H1 (cell line): ENCODE results near the gene CCDC138. TPM values are rescaled to one million over a fixed set of nuclear protein-coding genes. Genes with fewer than 3 reads are reported as not detected.

ENCODE experiments used
- CTCF ChIA-PET: fragments of 300-600 bp; sonication (Branson Sonifier 250); formaldehyde crosslinking; loops from one replicate; lab custom pipeline; 2021; ENCODE audit not compliant: partially characterized antibody; lab: Charles Lee
- POLR2A ChIA-PET: fragments of 300-600 bp; sonication (Branson Sonifier 250); formaldehyde crosslinking; loops from one replicate; lab custom pipeline; 2021; ENCODE audit warnings: inconsistent platforms; ENCODE audit not compliant: partially characterized antibody; lab: Charles Lee
- DNase-seq, 2 experiments: peaks; one replicate each; pipeline versions ENCODE4 v3.0.0 to v3.0.0-alpha.2; 2010 to 2022; ENCODE audit warnings: low spot score in 2 of 2, low read depth in 1 of 2, mixed read lengths in 1 of 2
- FAIRE-seq: peaks from 2 replicates; lab custom pipeline; 2011; peaks lifted over from hg19 to GRCh38; lab: Jason Lieb, UNC
- H2AFZ ChIP-seq: 2 replicates; pipeline ENCODE4 v1.8.1; 2012; ENCODE audit warnings: low read length, inconsistent platforms
- H2AK5ac ChIP-seq: 2 replicates; pipeline ENCODE4 v1.6.1; 2013; ENCODE audit warnings: low read depth, low read length
- H2BK120ac ChIP-seq: replicated peaks from 2 replicates; pipeline ENCODE3; 2013; ENCODE audit warnings: low read depth, low read length, inconsistent platforms
- H2BK12ac ChIP-seq: 2 replicates; pipeline ENCODE4 v1.6.1; 2013; ENCODE audit warnings: low read depth, low read length
- H2BK15ac ChIP-seq: 2 replicates; pipeline ENCODE4 v1.6.1; 2013; ENCODE audit warnings: low read length
- H2BK20ac ChIP-seq: 2 replicates; pipeline ENCODE4 v1.6.1; 2013; ENCODE audit warnings: low read length
- H2BK5ac ChIP-seq: 2 replicates; pipeline ENCODE4 v1.6.1; 2013; ENCODE audit warnings: low read depth, low read length
- H3K14ac ChIP-seq: 2 replicates; pipeline ENCODE4 v1.6.1; 2013; ENCODE audit warnings: inconsistent platforms; ENCODE audit not compliant: insufficient read length
- H3K18ac ChIP-seq: 2 replicates; pipeline ENCODE4 v1.6.1; 2013; ENCODE audit warnings: low read length; ENCODE audit errors: extremely low read depth
- H3K23ac ChIP-seq: 2 replicates; pipeline ENCODE4 v1.6.1; 2013; ENCODE audit warnings: inconsistent platforms; ENCODE audit not compliant: insufficient read length
- H3K23me2 ChIP-seq: 2 replicates; pipeline ENCODE4 v1.6.1; 2013; ENCODE audit warnings: low read depth, low read length
- H3K27ac ChIP-seq: 2 replicates; pipeline ENCODE4 v1.6.1; 2011; ENCODE audit warnings: low read depth, low read length, inconsistent platforms
- H3K27me3 ChIP-seq, 4 experiments: replicated peaks in 1 of 4; 1 replicate in 1 of 4; 2 replicates in 3 of 4; pipeline versions ENCODE4 v1.6.1 to v1.8.1; 2011 to 2013; ENCODE audit warnings: low read length in 3 of 4, mild to moderate bottlenecking in 3 of 4, inconsistent platforms in 2 of 4, mixed read lengths in 2 of 4, moderate library complexity in 1 of 4; ENCODE audit not compliant: control insufficient read depth in 3 of 4, insufficient read depth in 3 of 4; ENCODE audit errors: extremely low read depth in 1 of 4
- H3K36me3 ChIP-seq, 4 experiments: 2 replicates each; pipeline versions ENCODE4 v1.6.1 to v1.8.1; 2011 to 2013; ENCODE audit warnings: mild to moderate bottlenecking in 4 of 4, low read length in 3 of 4, moderate library complexity in 2 of 4, control low read depth in 1 of 4, inconsistent platforms in 1 of 4; ENCODE audit not compliant: insufficient read depth in 4 of 4, control insufficient read depth in 2 of 4
- H3K4ac ChIP-seq: replicated peaks from 2 replicates; pipeline ENCODE3; 2013; ENCODE audit warnings: low read length, low read depth, mixed read lengths, inconsistent platforms; ENCODE audit not compliant: insufficient read length
- H3K4me1 ChIP-seq, 4 experiments: replicated peaks in 1 of 4; 1 replicate in 1 of 4; 2 replicates in 3 of 4; pipeline versions ENCODE4 v1.6.1 to v1.8.1; 2011 to 2013; ENCODE audit warnings: low read length in 3 of 4, inconsistent platforms in 2 of 4, mixed read lengths in 1 of 4; ENCODE audit not compliant: insufficient read depth in 4 of 4, control insufficient read depth in 3 of 4
- H3K4me2 ChIP-seq, 2 experiments: 2 replicates each; pipeline versions ENCODE4 v1.6.1 to v1.8.1; 2011 to 2013; ENCODE audit warnings: low read depth in 2 of 2, low read length in 2 of 2, control low read depth in 1 of 2, inconsistent platforms in 1 of 2, mild to moderate bottlenecking in 1 of 2; ENCODE audit not compliant: insufficient read depth in 1 of 2
- H3K4me3 ChIP-seq, 4 experiments: fragments of 200-600, 300-600 bp in 1 of 4; sonication (generic), shearing (Covaris generic), sonication (Bioruptor Twin) in 1 of 4; 2 replicates each; pipeline versions ENCODE4 v1.5.1 to v1.8.1; 2011 to 2016; ENCODE audit warnings: low read length in 4 of 4, low read depth in 3 of 4, control low read depth in 2 of 4, inconsistent platforms in 2 of 4, mild to moderate bottlenecking in 2 of 4, mixed read lengths in 1 of 4, moderate library complexity in 1 of 4; ENCODE audit not compliant: insufficient read depth in 2 of 4; ENCODE audit errors: extremely low read depth in 1 of 4
- H3K56ac ChIP-seq: replicated peaks from 2 replicates; pipeline ENCODE3; 2013; ENCODE audit warnings: low read depth, mild to moderate bottlenecking, mixed read lengths, low read length, inconsistent platforms; ENCODE audit not compliant: insufficient read length
- H3K79me1 ChIP-seq: 2 replicates; pipeline ENCODE4 v1.6.1; 2013; ENCODE audit warnings: low read depth, low read length, control low read depth
- H3K79me2 ChIP-seq, 2 experiments: 2 replicates each; pipeline versions ENCODE4 v1.6.1 to v1.8.1; 2012 to 2013; ENCODE audit warnings: low read length in 2 of 2, mild to moderate bottlenecking in 2 of 2, inconsistent platforms in 1 of 2; ENCODE audit not compliant: insufficient read depth in 2 of 2, control insufficient read depth in 1 of 2
- H3K9ac ChIP-seq, 4 experiments: replicated peaks in 1 of 4; 1 replicate in 1 of 4; 2 replicates in 3 of 4; pipeline versions ENCODE4 v1.6.1 to v1.8.1; 2011 to 2013; ENCODE audit warnings: low read depth in 3 of 4, low read length in 3 of 4, control low read depth in 2 of 4, mild to moderate bottlenecking in 2 of 4, moderate library complexity in 2 of 4, inconsistent platforms in 1 of 4; ENCODE audit errors: extremely low read depth in 1 of 4
- H3K9me3 ChIP-seq, 2 experiments: 2 replicates each; pipeline versions ENCODE4 v1.6.1 to v1.8.1; 2012 to 2013; ENCODE audit warnings: mild to moderate bottlenecking in 2 of 2, moderate library complexity in 2 of 2, control low read depth in 1 of 2, inconsistent platforms in 1 of 2, low read depth in 1 of 2, low read length in 1 of 2, mixed read lengths in 1 of 2; ENCODE audit not compliant: insufficient read depth in 2 of 2
- H4K20me1 ChIP-seq, 2 experiments: replicated peaks in 1 of 2; 2 replicates each; pipeline versions ENCODE3 to v1.8.1; 2011 to 2013; ENCODE audit warnings: inconsistent platforms in 2 of 2, low read length in 2 of 2, mild to moderate bottlenecking in 1 of 2; ENCODE audit not compliant: insufficient read depth in 2 of 2, control insufficient read depth in 1 of 2
- H4K5ac ChIP-seq: 2 replicates; pipeline ENCODE4 v1.6.1; 2013; ENCODE audit warnings: low read length, low read depth, mixed read lengths, inconsistent platforms; ENCODE audit not compliant: insufficient read length
- H4K8ac ChIP-seq: 2 replicates; pipeline ENCODE4 v1.8.0; 2013; ENCODE audit warnings: mild to moderate bottlenecking, moderate library complexity, low read length, inconsistent platforms; ENCODE audit not compliant: insufficient read depth; ENCODE audit errors: extremely low read depth
- H4K91ac ChIP-seq: replicated peaks from 2 replicates; pipeline ENCODE3; 2013; ENCODE audit warnings: low read length, mixed read lengths, inconsistent platforms; ENCODE audit not compliant: insufficient read length
- ASH2L ChIP-seq: fragments of 200-600, 300-600 bp; sonication (generic); IDR thresholded peaks from one replicate; pipeline ENCODE4 v1.7.1; 2017; ENCODE audit warnings: low read length
- CHD1 ChIP-seq: IDR thresholded peaks from 2 replicates; pipeline ENCODE4 v1.6.1; 2012; ENCODE audit warnings: low read depth, low read length, improper control_type of control experiment
- CREB1 ChIP-seq: IDR thresholded peaks from 2 replicates; pipeline ENCODE4 v1.6.1; 2012; ENCODE audit warnings: inconsistent platforms
- JUN ChIP-seq: IDR thresholded peaks from 2 replicates; pipeline ENCODE4 v1.6.1; 2011; ENCODE audit warnings: low read depth, mild to moderate bottlenecking, improper control_type of control experiment, low read length
- KDM1A ChIP-seq: fragments of 200-600, 300-600 bp; sonication (generic); IDR thresholded peaks from 2 replicates; pipeline ENCODE4 v1.7.1; 2016; ENCODE audit warnings: mild to moderate bottlenecking, low read length, borderline replicate concordance
- POLR2A ChIP-seq, 2 experiments: IDR thresholded peaks; 1 replicate in 1 of 2; 2 replicates in 1 of 2; pipeline ENCODE4 v1.6.1; 2011; ENCODE audit warnings: low read depth in 2 of 2, low read length in 2 of 2, mild to moderate bottlenecking in 2 of 2; ENCODE audit errors: control extremely low read depth in 1 of 2
- RNF2 ChIP-seq: fragments of 200-900, 300-1000 bp; sonication (generic); IDR thresholded peaks from 2 replicates; pipeline ENCODE4 v1.7.1; 2016; ENCODE audit warnings: borderline replicate concordance, low read depth, mild to moderate bottlenecking, antibody characterized with exemption, low read length; ENCODE audit not compliant: poor library complexity, severe bottlenecking; ENCODE audit errors: missing control alignments
- SIN3A ChIP-seq, 2 experiments: IDR thresholded peaks in 1 of 2; conservative IDR thresholded peaks in 1 of 2; 2 replicates each; pipeline ENCODE4 v1.6.1; 2011 to 2012; ENCODE audit warnings: low read length in 2 of 2, improper control_type of control experiment in 1 of 2, low read depth in 1 of 2, mild to moderate bottlenecking in 1 of 2
- SP2 ChIP-seq: IDR thresholded peaks from 2 replicates; pipeline ENCODE4 v1.6.1; 2012; ENCODE audit warnings: mild to moderate bottlenecking, low read length, inconsistent platforms
- YY1 ChIP-seq: IDR thresholded peaks from 2 replicates; pipeline ENCODE4 v1.6.1; 2011; ENCODE audit warnings: low read depth, mild to moderate bottlenecking, low read length
- ZNF274 ChIP-seq: IDR thresholded peaks from 2 replicates; pipeline ENCODE4 v1.7.0; 2012; ENCODE audit warnings: low read length, borderline replicate concordance; ENCODE audit errors: extremely low read depth
- WGBS, 2 experiments: shearing (Covaris generic) in 1 of 2; methylation state at CpG; one replicate each; pipeline versions ENCODE4 v1.1.6 to v1.1.7; 2013 to 2015; ENCODE audit warnings: low lambda C conversion rate in 2 of 2, mixed read lengths in 2 of 2, inconsistent platforms in 1 of 2, low coverage in 1 of 2, missing lambda C conversion rate in 1 of 2; ENCODE audit not compliant: insufficient replicate concordance in 2 of 2, insufficient coverage in 1 of 2, insufficient read length in 1 of 2; ENCODE audit errors: extremely low coverage in 1 of 2, missing lambda C conversion rate in 1 of 2; 5-methylcytosine and 5-hydroxymethylcytosine counted together
- polyA plus RNA-seq, 7 experiments: library from polyadenylated mRNA; depleted of rRNA in 3 of 7; stranded (reverse) in 5 of 7; unstranded in 2 of 7; fragments of >200 nt in 5 of 7; fragments of 200-250 nt in 2 of 7; gene quantifications; 1 replicate in 5 of 7; 2 replicates in 1 of 7; 4 replicates in 1 of 7; pipeline versions ENCODE4 v1.2.1 to v1.2.3, GENCODE V29; 2011 to 2013; ENCODE audit warnings: missing spikeins in 2 of 7, mixed read lengths in 2 of 7
- total RNA-seq: library from RNA; stranded (reverse); fragmentation: NEBNext Ultra II Directional; extraction: Animal tissue kit (Norgen Biotek cat#: 25700); gene quantifications from 2 replicates; pipeline ENCODE4 v1.2.1, GENCODE V29; 2021
- TF ChIP-seq, protein P1 (sequence below): IDR thresholded peaks from 2 replicates; pipeline ENCODE4 v1.6.1; 2012; ENCODE audit warnings: inconsistent platforms
- TF ChIP-seq, protein P2 (sequence below): IDR thresholded peaks from 2 replicates; pipeline ENCODE4 v1.6.1; 2012; ENCODE audit warnings: low read length, inconsistent platforms

Gene CCDC138
- total and polyA plus RNA-seq, 2 of the 8 experiments (the other 6 are each of a cell fraction or from before 2014, with no cell fraction given) = 8.3 to 29.8 TPM

DNA sequence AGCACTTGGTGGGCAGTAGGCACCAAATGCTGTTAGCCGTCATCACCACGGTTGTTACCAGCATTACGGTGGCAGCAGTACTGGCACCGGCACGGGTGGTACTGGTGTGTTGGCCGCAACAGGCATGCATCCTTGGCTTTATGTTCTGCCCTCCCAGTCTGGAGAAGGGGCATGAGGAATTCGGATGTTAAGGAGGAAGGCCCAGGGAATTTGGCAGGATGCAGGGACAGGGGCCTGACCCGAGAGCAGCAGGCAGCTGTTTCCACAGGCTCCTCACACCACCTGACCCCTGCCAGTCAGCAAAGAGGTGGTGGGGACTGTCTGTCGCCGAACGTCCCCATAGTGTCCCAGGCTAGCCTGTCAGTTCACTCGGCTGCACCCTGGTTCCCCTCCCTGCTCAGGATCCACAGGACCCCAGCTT lies 123.5 kb downstream of the CCDC138 start:
- Histone ChIP-seq H2BK20ac (no peak overlapping the region), H2BK15ac (0 out of 2 replicates have a peak overlapping the region, but pooled peaks have one; percentile 46), H3K9ac (no peak overlapping the region), H2BK5ac (no peak overlapping the region; the same call in 1 of the 2 replicates), H3K14ac (no peak overlapping the region), H2AK5ac (no peak overlapping the region), H3K18ac (no peak overlapping the region), H3K79me1 (no peaks in the 10 kb centered on the region), H2BK12ac (no peak overlapping the region), H3K4me1 (no peaks in the 10 kb centered on the region), H3K4me3 (no peak overlapping the region), H3K36me3 (no peaks in the 10 kb centered on the region), H2BK120ac (no peak overlapping the region), H3K9me3 (no peaks in the 10 kb centered on the region), H4K8ac (no peak overlapping the region), H4K91ac (no peak overlapping the region), H3K4me2 (no peak overlapping the region), H4K5ac (no peak overlapping the region), H3K23me2 (no peaks in the 10 kb centered on the region), H2AFZ (no peak overlapping the region), H3K27ac (no peak overlapping the region), H3K56ac (no peak overlapping the region), H3K4ac (no peak overlapping the region), H3K27me3 (no peaks in the 10 kb centered on the region), H3K23ac (no peak overlapping the region), H4K20me1 (no peaks in the 10 kb centered on the region), H3K79me2 (no peaks in the 10 kb centered on the region)
- DNase-seq (peak in 1 of 2 experiments; percentile 38), FAIRE-seq (no peak)
- ChIA-PET POLR2A (no interaction called here), CTCF (interaction anchor here (3.6 kb wide), 1 partner anchor 18 kb away, joined by 15 read pairs; no protein-coding TSS in a partner anchor)
- WGBS, 2 experiments = 89% methylated on average over 12 of the region's 12 CpGs; no CpG with 5 or more reads in 1 of the 2 experiments
- TF ChIP-seq, protein P1, sequence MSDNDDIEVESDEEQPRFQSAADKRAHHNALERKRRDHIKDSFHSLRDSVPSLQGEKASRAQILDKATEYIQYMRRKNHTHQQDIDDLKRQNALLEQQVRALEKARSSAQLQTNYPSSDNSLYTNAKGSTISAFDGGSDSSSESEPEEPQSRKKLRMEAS = no peak
- TF ChIP-seq, protein P2, sequence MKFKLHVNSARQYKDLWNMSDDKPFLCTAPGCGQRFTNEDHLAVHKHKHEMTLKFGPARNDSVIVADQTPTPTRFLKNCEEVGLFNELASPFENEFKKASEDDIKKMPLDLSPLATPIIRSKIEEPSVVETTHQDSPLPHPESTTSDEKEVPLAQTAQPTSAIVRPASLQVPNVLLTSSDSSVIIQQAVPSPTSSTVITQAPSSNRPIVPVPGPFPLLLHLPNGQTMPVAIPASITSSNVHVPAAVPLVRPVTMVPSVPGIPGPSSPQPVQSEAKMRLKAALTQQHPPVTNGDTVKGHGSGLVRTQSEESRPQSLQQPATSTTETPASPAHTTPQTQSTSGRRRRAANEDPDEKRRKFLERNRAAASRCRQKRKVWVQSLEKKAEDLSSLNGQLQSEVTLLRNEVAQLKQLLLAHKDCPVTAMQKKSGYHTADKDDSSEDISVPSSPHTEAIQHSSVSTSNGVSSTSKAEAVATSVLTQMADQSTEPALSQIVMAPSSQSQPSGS = no peak
- TF ChIP-seq KDM1A (no peak), CREB1 (no peak), RNF2 (no peak), SP2 (no peak), CHD1 (no peak), JUN (no peak), SIN3A (conservative IDR thresholded peaks at IDR 0.05 in 1 of 2, IDR thresholded peaks at IDR 0.05 in 1 of 2; ENCODE audit: low read depth in 1 of 2, low read length in 2 of 2) (no peak), POLR2A (IDR thresholded peaks at IDR 0.05; ENCODE audit: control extremely low read depth in 1 of 2, low read depth in 2 of 2, low read length in 2 of 2) (no peak), YY1 (no peak), ASH2L (no peak), ZNF274 (no peak)
